PFSK-1 (cell line): Measurements from ENCODE around the gene DMBT1.

Experiments
- POLR2AphosphoS5 ChIP-seq: IDR thresholded peaks from 2 replicates; pipeline ENCODE4 v1.6.1; 2012; ENCODE audit warnings: low read depth, mild to moderate bottlenecking, control low read depth, low read length, moderate library complexity
- TAF1 ChIP-seq: IDR thresholded peaks from 2 replicates; pipeline ENCODE4 v1.6.1; 2012; ENCODE audit warnings: low read length, control low read depth, borderline replicate concordance; ENCODE audit not compliant: insufficient read depth

DNA sequence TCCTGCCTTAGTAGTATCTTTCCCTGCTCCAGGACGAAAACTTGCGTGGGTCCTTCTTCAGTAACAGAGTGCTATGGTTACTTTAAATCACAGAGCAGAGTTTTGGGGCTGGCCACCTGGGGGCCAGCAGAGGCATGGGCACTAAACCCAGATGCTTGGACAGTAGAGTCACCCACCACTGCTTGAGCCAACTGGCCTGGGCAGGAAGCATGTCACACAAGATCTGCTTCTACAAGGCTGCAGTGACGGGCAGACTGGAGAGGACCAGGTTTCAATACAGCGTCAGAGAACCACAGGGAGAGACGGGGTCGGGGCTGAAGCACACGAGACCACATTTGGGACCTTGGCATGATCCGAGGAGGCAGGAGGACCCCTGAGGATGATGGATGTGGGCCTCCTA lies 14.3 kb upstream of the DMBT1 start:
- TF ChIP-seq POLR2AphosphoS5 (no peak), TAF1 (no peak)
